Measurements from ENCODE around the gene NOP16.

Gene NOP16

DNA sequence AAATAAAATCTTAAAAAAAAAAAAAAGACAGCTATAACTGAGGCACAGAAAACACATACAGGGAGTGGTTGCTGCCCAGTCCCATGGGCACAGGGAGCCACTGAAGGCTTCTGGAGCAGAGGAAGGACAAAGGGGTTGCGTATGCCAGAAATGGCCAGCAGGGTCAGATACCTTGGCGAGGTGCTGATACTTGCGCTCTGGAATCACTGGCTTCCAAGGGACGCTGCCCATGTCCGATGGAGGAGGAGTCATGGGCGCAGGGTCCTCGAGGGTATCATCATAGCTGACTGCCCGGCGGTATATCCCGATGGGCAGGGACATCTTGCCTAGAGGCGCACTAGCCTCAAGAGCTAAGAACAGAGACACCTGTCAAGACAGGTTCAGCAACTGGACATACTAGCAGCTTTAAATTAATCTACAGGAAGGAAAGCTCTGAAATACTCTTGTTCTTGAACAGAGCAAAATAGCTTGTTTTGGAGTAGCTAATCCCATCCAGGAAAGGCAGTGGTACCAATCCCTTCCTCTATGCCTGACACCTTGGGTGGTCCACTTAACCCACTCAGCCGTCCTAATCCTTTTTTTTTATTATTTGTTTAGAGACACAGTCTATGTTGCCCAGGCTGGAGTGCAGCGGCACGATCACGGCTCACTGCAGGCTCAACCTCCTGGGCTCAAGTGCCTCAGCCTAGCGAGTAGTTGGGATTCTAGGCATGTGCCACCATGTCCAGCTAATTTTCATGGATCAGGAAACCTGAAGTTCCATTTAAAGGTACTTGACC, 32.8 kb downstream of the NOP16 start:
- DNase-seq, result no peak

DNA sequence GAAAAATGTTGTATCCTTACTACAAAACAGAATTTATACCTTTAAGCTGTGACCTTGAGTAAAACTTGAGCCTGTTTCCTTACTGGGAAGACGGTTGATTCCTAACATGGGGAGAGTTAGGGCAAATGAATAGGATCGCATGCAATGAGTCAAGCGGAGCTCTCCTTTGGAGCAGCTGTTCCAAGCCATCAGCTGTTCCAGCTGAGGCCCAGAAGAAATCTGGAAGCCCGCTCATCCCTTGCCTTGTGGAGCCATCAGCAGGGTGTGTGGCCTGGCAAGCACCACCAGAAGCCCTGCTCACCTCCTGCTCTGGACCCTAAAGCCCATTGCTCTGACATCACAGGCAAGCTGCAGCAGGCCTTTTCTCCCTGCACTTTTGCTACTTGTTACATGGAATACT, 34.9 kb downstream of the NOP16 start:
- DNase-seq, result no peak

- DNase-seq, result no peak
These were observed 36.1 kb downstream of the NOP16 start for GRCh38 chr5:176352116-176352878.

DNA sequence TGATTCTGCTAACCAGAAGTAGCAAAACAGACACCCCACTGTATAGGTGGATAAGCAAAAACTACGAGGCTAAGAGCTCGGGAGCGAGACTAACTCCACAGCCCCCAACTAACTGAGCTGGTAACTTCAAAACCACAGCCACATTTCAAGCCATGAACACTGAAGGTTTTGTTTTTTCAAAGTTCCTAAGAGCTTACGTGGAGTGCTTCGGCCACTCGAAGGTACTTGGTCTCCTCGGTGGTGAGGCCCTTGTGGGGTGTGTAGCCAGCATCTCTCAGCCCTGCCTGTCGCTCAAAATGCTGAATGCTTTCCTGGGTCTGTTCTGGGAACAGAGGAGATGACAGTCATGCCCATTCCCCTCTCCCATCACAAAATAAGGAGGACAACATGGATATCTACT, 38.0 kb downstream of the NOP16 start:
- DNase-seq, result no peak

DNA sequence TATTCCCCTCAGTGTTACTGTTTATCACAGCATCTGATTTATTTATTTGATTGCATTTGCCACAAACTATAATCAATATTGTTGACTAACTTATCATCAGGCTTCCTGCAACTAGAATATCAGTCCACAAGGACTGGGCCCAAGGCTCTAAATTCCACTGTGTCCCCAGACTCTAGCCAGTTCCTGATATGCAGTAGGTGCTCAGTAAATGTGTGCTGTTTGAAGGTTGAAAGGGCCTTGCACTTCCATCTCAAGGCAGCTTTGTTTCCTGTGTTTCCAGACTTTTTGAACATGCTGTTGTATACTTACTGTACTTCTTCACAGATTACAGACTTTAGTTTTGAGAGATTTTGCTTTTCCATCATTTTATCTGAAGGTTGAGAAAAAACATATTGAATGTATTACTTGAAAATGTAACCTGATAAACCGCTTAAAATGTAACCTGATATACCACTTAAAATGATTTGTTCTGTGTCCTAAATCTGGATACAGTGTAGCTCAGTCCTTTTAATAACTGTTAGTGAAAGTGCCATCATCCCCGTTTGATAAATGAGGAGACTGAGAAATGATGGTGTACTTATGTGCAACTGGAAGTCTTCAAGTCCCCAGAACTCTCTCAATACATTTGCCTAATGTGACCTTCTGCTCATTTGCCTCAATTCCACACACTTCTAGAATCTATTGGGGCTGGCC, 45.5 kb downstream of the NOP16 start:
- no peak for DNase-seq

DNA sequence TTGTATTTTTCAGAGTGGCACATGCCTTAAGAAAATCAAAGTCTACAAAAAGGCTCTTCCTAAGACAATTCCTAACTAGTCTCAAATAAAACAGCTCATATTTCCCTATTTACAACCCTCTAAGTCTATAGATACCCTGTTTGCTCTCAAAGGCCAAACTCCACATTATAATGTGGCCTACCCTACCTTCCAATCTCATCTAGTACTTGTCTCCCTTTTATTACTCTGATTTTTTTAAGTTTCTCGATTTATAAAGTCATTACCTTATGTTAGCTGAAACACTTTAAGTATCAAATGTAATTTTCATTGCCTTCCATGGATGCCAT, 46.3 kb downstream of the NOP16 start:
- no peak for DNase-seq

DNA sequence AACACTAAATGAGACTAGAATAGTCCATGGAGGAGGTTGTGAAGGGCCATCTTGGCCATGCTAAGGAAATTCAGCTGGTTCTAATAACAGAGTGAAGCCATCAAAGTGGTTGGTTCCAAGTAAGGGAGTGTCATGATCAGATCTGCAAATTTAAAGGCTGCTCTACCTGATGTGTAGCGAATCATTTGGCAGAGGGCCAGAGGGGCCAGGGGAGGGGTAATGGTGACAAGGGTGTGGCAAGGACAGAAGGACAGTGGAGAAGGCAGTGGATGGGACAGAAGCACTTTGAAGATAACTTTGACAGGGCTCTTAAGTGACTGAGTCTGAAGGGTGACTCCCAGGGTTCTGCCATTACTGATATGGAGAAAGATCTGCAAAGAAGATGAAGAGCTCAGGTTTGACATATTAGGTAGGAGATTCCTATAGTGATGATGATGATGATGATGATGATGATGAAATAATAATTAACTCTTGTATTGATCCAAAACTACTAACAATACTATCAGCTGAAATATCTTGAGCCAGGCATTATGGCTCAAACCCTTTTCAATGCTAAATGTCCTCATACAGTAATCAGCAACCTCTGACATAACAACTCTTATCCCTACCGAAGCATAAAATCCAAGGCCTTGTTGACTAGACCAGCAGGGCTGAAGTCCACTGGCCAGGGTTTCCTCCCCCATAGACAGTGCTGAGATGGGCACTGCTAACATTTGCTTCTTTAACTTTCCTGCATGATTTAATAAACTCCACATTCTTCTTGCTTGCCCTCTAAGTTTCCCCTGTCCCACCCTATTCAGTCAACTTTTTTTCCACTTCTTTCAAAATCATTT, 46.9 kb downstream of the NOP16 start:
- DNase-seq, result no peak

DNA sequence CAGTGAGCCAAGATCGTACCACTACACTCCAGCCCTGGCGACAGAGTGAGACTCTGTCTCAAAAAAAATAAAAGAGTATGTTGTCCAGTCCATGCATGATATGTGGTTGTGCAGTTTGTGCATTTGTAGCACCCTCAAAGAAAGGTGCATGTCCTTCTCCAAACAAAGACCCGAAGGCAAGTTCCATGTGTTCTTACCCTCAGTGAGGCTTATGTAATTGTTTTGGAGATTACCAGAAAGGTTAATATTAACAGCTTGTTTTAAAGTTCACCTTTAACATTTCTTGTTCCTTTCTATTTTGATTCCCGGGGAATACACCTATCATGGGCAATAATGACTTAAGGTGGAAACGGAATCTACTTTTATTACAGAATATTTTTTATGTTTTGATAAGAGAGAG, 49.1 kb downstream of the NOP16 start:
- no peak for DNase-seq

- no peak for DNase-seq
These were observed 50.5 kb downstream of the NOP16 start for GRCh38 chr5:176337913-176338312.

- no peak for DNase-seq
These were observed 54.2 kb downstream of the NOP16 start for GRCh38 chr5:176334031-176334770.

Data from activated gamma-delta T cell (primary cell).